KOPT-K1 (cell line): ENCODE results near the gene ATG4B.

Experiments
- H3K27ac ChIP-seq: fragments of 200-600 bp; sonication (generic); 2 replicates; pipeline ENCODE4 v1.5.1; 2016; ENCODE audit warnings: antibody characterized with exemption, mild to moderate bottlenecking, low read depth, low read length; ENCODE audit not compliant: poor library complexity, severe bottlenecking
- H3K36me3 ChIP-seq: fragments of 200-600 bp; sonication (generic); 2 replicates; pipeline ENCODE4 v1.5.1; 2017; ENCODE audit warnings: antibody characterized with exemption, mild to moderate bottlenecking, low read length, moderate library complexity; ENCODE audit not compliant: insufficient read depth
- H3K9me3 ChIP-seq: fragments of 200-600 bp; sonication (generic); 2 replicates; pipeline ENCODE4 v1.5.1; 2017; ENCODE audit warnings: antibody characterized with exemption, low read length, mild to moderate bottlenecking; ENCODE audit not compliant: insufficient read depth, poor library complexity, severe bottlenecking

Gene ATG4B

DNA sequence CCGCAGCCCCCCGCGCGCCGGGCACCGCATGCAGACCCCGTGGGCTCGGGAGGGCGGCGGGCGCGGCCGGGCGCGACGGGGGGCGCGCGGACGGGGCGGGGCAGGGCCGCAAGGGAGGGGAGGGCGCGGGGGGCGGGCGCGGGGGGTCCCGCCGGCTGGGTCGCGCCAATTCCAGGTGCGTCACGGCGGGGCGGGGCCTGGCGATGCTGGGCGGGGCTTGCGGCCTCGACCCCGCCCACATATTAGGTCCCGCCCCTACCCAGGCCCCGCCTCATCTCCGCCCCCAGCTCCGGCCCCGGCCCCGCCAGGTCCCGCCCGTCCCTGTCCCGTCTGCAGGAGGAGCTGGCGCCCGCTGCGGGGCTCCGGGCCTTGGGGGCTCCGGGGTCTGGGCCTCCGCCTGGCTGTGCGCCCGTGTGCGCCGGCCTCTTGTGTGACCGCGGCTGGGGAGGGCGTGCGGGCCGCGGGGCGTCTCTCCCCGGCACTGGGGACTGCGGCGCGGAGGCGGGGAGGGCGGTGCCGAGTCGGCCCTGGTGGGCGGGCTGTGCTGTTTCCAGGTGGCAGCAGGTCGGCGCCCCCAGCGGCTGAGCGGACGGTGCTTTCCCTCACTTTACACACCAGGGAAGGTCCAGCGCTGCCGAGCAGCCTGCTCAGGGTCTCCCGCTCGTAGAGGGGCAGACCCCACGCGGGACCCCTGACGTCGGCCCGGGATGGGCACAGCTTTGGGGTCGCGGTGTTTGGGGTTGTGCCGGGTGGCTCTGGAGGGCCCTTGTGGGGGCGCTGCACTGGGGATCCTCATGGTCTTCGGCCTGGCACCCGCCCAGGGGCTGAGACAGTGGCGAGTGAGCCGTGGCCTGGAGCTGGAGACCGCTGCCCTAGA lies 64.9 kb downstream of the ATG4B start:
- H3K9me3 ChIP-seq = peaks cover 16% of the 10 kb centered on the region
- peaks cover 37% of the 10 kb centered on the region for H3K36me3 ChIP-seq
- peak overlapping the region; percentile 92 for H3K27ac ChIP-seq

- Histone ChIP-seq H3K9me3 (peaks cover 16% of the 10 kb centered on the region), H3K27ac (peak overlapping the region; percentile 92), H3K36me3 (peaks cover 44% of the 10 kb centered on the region)
Observed at GRCh38 chr2:241703032-241703604, 65.6 kb downstream of the ATG4B start.

- H3K27ac ChIP-seq = no peak overlapping the region
- peaks cover 77% of the 10 kb centered on the region for H3K36me3 ChIP-seq
- H3K9me3 ChIP-seq = peaks cover 16% of the 10 kb centered on the region
Observed at GRCh38 chr2:241706537-241706936, 69.0 kb downstream of the ATG4B start.

GRCh38 chr2:241708879-241709278 lies 71.4 kb downstream of the ATG4B start:
- Histone ChIP-seq H3K9me3 (peaks cover 16% of the 10 kb centered on the region), H3K27ac (no peak overlapping the region), H3K36me3 (peaks cover 95% of the 10 kb centered on the region)

- Histone ChIP-seq H3K36me3 (peaks cover 97% of the 10 kb centered on the region), H3K27ac (no peak overlapping the region), H3K9me3 (no peaks in the 10 kb centered on the region)
Observed at GRCh38 chr2:241719093-241719492, 81.6 kb downstream of the ATG4B start.

GRCh38 chr2:241720099-241720498 lies 82.6 kb downstream of the ATG4B start:
- Histone ChIP-seq H3K36me3 (peaks cover 96% of the 10 kb centered on the region), H3K27ac (no peak overlapping the region), H3K9me3 (no peaks in the 10 kb centered on the region)

DNA sequence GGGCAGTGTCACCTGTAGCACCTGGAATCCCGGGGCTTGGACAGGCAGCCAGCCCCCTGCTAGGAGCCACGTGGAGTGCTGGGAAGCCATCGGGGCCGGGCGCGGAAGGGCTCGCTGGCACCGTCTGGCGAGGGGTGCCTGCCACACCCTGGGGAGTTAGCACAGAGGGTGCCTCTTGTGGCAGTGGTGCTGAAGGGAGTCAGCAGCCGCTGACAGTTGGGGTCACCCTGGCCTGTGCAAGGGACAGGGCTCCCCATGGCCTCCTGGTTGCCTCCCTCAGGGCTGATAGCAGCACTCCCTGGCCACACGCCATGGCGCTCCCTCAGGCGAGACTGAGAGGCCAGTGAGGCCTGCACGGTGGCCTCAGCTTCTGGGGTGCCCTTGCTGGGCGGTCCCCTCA lies 83.1 kb downstream of the ATG4B start:
- Histone ChIP-seq H3K36me3 (peaks cover 96% of the 10 kb centered on the region), H3K9me3 (no peaks in the 10 kb centered on the region), H3K27ac (no peak overlapping the region)

DNA sequence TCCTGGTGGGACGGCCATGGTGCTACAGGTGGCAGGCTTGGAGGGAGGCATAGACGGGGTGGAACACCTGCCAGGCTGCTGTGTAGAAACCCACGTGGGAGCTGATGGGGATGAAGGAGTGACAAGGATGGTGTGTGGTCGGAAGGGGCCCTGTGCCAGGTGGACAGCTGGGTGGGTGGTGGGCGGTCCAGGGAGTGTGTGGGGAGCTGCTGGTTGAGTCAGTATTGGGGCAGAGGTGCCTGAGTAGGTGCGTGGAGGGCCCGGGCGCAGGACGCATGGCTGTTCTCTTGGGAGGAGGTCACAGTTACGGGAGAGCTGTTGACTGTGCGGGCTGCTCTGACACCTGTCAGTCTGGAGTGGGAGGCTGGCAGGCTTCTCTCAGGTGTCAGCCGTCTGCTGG lies 84.4 kb downstream of the ATG4B start:
- no peak overlapping the region for H3K27ac ChIP-seq
- H3K36me3 ChIP-seq = peaks cover 90% of the 10 kb centered on the region

GRCh38 chr2:241722896-241723454 lies 85.5 kb downstream of the ATG4B start:
- H3K36me3 ChIP-seq = peaks cover 86% of the 10 kb centered on the region
- H3K27ac ChIP-seq = no peak overlapping the region

More for the DNA sequence above, 84.4 kb downstream of the ATG4B start:
- no peaks in the 10 kb centered on the region for H3K9me3 ChIP-seq

More at GRCh38 chr2:241722896-241723454, 85.5 kb downstream of the ATG4B start:
- no peaks in the 10 kb centered on the region for H3K9me3 ChIP-seq
